NB4 (cell line): Measurements from ENCODE around the gene CCDC40.

ENCODE experiments used
- DNase-seq: peaks from one replicate; pipeline ENCODE4 v3.0.0; 2010; ENCODE audit warnings: low read depth
- H3K4me3 ChIP-seq: one replicate; pipeline ENCODE4 v1.5.1; 2011; ENCODE audit warnings: mild to moderate bottlenecking, low read depth, low read length, moderate library complexity
- MYC ChIP-seq: IDR thresholded peaks from 2 replicates; pipeline ENCODE4 v1.6.1; 2011; ENCODE audit warnings: low read depth, low read length
- POLR2A ChIP-seq: IDR thresholded peaks from 2 replicates; pipeline ENCODE4 v1.6.1; 2011; ENCODE audit warnings: mild to moderate bottlenecking; ENCODE audit not compliant: insufficient read length; ENCODE audit errors: extremely low read depth
- TF ChIP-seq, protein P1 (sequence below): IDR thresholded peaks from 2 replicates; pipeline ENCODE4 v1.6.1; 2011; ENCODE audit warnings: low read depth, low read length
- TF ChIP-seq, protein P2 (sequence below): IDR thresholded peaks from one replicate; pipeline ENCODE4 v1.5.1; 2012; ENCODE audit warnings: low read depth, low read length

CCDC40 gene

DNA sequence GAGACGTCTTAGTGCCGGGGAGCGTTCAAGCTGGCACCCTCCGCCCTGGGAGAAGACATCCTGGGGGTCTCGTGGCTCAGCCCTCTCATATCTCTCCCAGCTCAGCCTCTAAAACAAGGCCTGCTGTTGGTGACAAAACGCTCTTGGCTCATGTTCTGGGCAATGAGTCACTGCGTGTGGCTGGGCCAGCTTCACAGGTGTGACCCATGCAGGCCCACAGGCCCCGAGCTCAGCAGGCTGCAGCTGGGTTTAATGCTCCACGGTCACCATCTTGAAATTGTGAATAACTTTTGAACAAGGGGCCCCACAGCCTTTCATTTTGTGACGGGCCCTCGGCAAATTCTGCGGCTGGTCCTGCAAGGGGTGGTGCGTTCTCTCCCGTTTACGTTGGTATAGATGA, 87.3 kb downstream of the CCDC40 start:
- no peak for TF ChIP-seq MYC
- TF ChIP-seq, protein P1, sequence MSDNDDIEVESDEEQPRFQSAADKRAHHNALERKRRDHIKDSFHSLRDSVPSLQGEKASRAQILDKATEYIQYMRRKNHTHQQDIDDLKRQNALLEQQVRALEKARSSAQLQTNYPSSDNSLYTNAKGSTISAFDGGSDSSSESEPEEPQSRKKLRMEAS: no peak
- no peak overlapping the region for H3K4me3 ChIP-seq
- no peak for DNase-seq

DNA sequence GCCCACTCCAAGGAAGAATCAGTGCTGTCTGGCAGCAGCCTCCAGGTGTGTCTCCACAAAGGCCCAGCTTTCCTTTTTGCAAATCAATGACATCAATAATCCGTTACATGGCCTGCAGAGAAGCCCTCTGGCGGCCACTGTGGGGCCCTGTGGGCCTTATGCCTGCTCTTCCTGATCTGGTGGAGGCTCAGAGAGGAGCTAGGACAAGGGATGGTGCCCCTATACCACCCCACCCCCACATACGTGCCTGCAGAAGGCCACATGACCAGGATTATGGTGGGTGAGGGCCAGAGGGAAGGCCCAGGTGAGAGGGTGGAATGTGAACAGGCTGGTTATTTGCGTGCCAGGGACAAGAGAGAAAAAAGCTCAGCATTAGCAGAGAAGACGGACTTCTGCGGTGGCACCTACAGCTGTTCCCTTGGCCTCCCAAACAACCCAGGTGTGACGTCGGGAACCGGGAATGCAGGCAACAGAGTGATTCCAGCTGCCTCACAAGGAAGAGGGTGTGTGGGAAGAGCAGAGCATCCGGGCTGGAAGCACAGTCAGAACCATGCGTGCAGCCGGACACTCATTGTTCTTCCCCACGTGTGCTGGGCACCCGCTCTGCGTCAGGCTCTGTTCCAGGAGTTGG, 88.0 kb downstream of the CCDC40 start:
- TF ChIP-seq, protein P2, sequence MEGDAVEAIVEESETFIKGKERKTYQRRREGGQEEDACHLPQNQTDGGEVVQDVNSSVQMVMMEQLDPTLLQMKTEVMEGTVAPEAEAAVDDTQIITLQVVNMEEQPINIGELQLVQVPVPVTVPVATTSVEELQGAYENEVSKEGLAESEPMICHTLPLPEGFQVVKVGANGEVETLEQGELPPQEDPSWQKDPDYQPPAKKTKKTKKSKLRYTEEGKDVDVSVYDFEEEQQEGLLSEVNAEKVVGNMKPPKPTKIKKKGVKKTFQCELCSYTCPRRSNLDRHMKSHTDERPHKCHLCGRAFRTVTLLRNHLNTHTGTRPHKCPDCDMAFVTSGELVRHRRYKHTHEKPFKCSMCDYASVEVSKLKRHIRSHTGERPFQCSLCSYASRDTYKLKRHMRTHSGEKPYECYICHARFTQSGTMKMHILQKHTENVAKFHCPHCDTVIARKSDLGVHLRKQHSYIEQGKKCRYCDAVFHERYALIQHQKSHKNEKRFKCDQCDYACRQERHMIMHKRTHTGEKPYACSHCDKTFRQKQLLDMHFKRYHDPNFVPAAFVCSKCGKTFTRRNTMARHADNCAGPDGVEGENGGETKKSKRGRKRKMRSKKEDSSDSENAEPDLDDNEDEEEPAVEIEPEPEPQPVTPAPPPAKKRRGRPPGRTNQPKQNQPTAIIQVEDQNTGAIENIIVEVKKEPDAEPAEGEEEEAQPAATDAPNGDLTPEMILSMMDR: peak; percentile 23
- no peak for TF ChIP-seq POLR2A
- no peak for DNase-seq
- H3K4me3 ChIP-seq: no peak overlapping the region

DNA sequence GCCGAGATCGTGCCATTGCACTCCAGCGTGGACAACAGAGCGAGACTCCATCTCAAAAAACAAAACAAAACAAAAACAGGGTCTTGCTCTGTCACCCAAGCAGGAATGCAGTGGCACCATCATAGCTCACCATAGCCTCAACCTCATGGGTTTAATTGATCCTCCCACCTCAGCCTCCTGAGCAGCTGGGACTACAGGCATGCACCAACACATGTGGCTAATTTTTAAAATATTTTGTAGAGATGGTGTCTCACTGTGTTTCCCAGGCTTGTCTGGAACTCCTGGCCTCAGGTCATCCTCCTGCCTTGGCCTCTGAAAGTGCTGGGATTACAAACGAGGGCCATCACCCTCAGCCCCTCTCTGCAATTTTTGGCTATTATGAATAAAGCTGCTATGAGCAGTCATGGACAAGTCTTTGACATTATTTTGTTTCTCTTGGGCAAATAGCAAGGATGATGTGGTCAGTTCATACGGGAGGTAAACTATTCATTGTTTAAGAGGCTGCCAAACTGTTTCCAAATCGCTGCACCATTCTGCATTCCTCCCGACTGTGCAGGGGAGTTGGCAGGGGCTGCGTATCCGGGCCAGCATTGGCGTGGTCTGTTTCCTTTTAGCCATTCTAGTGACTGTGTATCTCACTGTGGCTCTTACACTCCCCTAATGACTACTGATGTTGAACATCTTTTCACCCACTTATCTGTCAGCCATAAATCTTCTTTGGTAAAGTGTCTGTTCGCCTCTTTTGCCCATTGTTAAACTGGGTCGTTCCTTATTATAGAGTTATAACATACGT, 89.4 kb downstream of the CCDC40 start:
- TF ChIP-seq MYC (no peak), POLR2A (no peak)
- TF ChIP-seq, protein P1: no peak
- TF ChIP-seq, protein P2: no peak
- DNase-seq: no peak
- no peak overlapping the region for H3K4me3 ChIP-seq

DNA sequence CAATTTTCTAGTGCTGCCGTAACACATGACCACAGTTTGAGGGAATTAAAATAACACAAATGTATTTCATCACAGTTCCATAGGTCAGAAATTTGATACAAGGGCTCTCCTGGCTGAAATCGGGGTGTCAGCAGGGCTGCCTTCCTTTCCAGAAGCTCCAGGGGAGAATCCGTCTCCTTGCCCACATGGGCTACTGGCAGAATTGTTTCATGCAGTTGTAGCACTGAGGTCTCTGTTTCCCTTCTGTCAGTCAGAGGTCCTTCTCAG, 89.9 kb downstream of the CCDC40 start:
- DNase-seq: no peak
- TF ChIP-seq, protein P1: no peak
- TF ChIP-seq MYC (no peak), POLR2A (no peak)
- TF ChIP-seq, protein P2: no peak
- no peak overlapping the region for H3K4me3 ChIP-seq

DNA sequence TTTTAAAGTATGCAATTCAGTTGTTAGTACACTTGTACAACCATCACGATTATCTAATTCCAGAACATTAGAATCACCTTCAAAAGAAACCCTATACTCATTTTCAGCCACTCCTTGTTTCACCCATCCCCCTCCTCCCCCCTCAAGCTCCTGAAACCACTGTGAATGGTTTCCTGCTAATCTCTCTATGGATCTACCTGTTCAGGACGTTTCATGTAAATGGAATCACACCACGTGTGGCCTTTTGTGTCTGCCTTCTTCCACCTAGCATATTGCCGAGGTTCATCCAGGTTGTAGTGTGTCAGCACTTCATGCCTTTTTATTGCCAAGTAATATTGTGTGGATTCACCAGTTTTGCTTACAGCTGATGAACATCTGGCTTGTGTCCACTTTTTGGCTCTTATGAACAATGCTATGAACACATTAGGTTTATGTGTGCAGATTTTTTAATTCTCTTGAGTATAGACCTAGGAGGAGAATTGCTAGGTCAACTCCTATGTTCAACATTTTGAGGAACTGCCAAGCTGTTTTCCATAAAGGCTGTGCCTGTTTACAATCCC, 92.6 kb downstream of the CCDC40 start:
- no peak overlapping the region for H3K4me3 ChIP-seq
- TF ChIP-seq, protein P2: no peak
- TF ChIP-seq POLR2A (no peak), MYC (no peak)
- TF ChIP-seq, protein P1: no peak
- DNase-seq: no peak

DNA sequence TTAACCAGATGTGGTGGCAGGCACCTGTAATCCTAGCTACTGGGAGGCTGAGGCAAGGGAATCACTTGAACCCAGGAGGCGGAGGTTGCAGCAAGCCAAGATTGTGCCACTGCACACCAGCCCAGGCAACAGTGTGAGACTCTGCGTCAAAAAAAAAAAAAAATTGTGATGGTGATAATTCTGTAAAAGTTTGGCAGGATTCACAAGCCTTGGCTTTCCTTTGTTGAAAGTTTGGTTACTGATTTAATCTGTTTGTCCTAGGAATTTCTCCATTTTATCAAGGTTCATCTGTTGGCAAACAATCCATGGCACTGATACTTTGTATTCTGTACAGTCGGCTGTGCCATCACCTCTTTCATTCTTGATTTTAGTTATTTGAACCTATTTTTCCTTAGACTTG, 94.5 kb downstream of the CCDC40 start:
- TF ChIP-seq, protein P1: no peak
- TF ChIP-seq POLR2A (no peak), MYC (no peak)
- TF ChIP-seq, protein P2: no peak
- no peak for DNase-seq
- H3K4me3 ChIP-seq: no peak overlapping the region
